Choroid plexus epithelial cell (primary cell): ENCODE results near the gene OR7G1.

ENCODE experiments used
- DNase-seq: peaks from one replicate; pipeline ENCODE4 v3.0.0-alpha.2; 2010; ENCODE audit warnings: low read depth
- H3K4me3 ChIP-seq: 2 replicates; pipeline ENCODE4 v1.5.1; 2011; ENCODE audit warnings: low read depth, mild to moderate bottlenecking, control low read depth, low read length, moderate library complexity
- TF ChIP-seq, protein P1 (sequence below): conservative IDR thresholded peaks from 2 replicates; pipeline ENCODE4 v1.5.1; 2011; ENCODE audit warnings: low read depth, mild to moderate bottlenecking, control low read depth, inconsistent platforms, low read length, moderate library complexity

OR7G1 gene

DNA sequence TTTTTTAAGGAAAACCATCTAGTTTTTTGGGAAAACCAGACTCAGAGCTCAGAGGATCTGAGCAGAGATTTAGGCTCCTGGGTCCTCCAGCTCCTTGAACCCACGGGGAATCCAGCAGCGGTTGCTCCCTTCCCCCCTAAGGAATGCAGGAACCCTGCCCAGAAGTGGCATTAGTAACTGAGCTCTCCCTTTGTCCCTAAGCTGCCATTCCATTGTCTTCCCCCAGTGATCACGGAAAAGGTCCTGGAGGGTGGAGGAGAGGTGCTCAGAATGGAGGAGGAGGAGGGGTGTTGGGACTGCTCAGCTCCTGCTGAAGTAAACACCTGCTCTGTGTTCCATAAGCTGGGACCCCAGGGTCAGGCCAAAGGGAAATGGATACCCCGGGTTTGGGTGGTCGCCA, 45.5 kb downstream of the OR7G1 start:
- no peak overlapping the region for H3K4me3 ChIP-seq
- TF ChIP-seq, protein P1, sequence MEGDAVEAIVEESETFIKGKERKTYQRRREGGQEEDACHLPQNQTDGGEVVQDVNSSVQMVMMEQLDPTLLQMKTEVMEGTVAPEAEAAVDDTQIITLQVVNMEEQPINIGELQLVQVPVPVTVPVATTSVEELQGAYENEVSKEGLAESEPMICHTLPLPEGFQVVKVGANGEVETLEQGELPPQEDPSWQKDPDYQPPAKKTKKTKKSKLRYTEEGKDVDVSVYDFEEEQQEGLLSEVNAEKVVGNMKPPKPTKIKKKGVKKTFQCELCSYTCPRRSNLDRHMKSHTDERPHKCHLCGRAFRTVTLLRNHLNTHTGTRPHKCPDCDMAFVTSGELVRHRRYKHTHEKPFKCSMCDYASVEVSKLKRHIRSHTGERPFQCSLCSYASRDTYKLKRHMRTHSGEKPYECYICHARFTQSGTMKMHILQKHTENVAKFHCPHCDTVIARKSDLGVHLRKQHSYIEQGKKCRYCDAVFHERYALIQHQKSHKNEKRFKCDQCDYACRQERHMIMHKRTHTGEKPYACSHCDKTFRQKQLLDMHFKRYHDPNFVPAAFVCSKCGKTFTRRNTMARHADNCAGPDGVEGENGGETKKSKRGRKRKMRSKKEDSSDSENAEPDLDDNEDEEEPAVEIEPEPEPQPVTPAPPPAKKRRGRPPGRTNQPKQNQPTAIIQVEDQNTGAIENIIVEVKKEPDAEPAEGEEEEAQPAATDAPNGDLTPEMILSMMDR, result no peak
- no peak for DNase-seq

DNA sequence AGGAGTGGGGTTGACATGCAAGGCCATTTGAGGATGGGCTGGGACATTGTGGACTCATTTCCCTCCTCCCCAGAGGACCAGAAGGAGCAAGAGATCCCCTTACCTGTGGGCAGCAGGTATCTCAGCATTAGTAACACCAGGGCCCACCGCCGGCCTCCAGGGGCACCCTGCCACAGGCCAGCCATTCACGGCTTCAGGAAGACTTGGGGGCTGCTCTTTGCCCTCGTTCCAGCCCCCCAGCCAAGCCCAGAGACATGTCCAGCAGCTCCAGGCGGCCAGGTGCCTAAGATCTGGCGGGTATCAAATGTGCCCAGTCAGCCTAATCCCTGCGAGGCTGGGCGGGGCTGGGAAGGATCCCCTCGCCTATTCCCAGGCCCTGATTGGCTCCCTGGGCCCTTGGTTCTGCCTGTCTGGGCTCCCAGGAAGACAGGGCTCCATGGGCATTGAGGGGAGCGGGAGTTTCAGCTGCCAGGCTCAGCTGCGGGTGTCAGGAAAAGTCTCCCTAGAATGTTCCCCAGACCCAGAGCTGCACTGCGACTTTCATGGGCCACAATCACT, 50.0 kb downstream of the OR7G1 start:
- TF ChIP-seq, protein P1, result no peak
- no peak overlapping the region for H3K4me3 ChIP-seq
- DNase-seq, result no peak
